ENCODE measurements around the gene ATP1A2. TPM values are rescaled to one million over a fixed set of nuclear protein-coding genes. Genes with fewer than 3 reads are reported as not detected.

The ATP1A2 gene
- total and polyA plus RNA-seq, 10 of the 15 experiments (the other 5 are each of a cell fraction or from before 2014, with no cell fraction given), result 0.15 TPM; not detected in 9

GRCh38 chr1:160114085-160114484 lies 1.5 kb upstream of the ATP1A2 start (continued):
- TF ChIP-seq SREBF1 (IDR thresholded peaks at IDR 0.05; ENCODE audit: low read length) (no peak), ATF2 (IDR thresholded peaks at IDR 0.05; ENCODE audit: low read length) (no peak), IRF3 (IDR thresholded peaks at IDR 0.05) (no peak), SMAD5 (IDR thresholded peaks at IDR 0.05; ENCODE audit: low read depth) (no peak)
- TF ChIP-seq, protein P1, sequence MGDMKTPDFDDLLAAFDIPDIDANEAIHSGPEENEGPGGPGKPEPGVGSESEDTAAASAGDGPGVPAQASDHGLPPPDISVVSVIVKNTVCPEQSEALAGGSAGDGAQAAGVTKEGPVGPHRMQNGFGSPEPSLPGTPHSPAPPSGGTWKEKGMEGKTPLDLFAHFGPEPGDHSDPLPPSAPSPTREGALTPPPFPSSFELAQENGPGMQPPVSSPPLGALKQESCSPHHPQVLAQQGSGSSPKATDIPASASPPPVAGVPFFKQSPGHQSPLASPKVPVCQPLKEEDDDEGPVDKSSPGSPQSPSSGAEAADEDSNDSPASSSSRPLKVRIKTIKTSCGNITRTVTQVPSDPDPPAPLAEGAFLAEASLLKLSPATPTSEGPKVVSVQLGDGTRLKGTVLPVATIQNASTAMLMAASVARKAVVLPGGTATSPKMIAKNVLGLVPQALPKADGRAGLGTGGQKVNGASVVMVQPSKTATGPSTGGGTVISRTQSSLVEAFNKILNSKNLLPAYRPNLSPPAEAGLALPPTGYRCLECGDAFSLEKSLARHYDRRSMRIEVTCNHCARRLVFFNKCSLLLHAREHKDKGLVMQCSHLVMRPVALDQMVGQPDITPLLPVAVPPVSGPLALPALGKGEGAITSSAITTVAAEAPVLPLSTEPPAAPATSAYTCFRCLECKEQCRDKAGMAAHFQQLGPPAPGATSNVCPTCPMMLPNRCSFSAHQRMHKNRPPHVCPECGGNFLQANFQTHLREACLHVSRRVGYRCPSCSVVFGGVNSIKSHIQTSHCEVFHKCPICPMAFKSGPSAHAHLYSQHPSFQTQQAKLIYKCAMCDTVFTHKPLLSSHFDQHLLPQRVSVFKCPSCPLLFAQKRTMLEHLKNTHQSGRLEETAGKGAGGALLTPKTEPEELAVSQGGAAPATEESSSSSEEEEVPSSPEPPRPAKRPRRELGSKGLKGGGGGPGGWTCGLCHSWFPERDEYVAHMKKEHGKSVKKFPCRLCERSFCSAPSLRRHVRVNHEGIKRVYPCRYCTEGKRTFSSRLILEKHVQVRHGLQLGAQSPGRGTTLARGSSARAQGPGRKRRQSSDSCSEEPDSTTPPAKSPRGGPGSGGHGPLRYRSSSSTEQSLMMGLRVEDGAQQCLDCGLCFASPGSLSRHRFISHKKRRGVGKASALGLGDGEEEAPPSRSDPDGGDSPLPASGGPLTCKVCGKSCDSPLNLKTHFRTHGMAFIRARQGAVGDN (IDR thresholded peaks at IDR 0.05), result no peak
